ENCODE results near the gene RFTN1. TPM values are rescaled to one million over a fixed set of nuclear protein-coding genes. Genes with fewer than 3 reads are reported as not detected.

Gene RFTN1
- total and polyA plus RNA-seq, 2 of the 8 experiments (the other 6 are each of a cell fraction or from before 2014, with no cell fraction given) = 4.6 to 6.7 TPM

- DNase-seq (ENCODE audit: low read depth in 1 of 2, low spot score in 2 of 2) (no peak), FAIRE-seq (no peak)
- Histone ChIP-seq H3K79me1 (ENCODE audit: low read depth, low read length) (no peaks in the 10 kb centered on the region), H4K5ac (ENCODE audit: insufficient read length, low read depth, low read length) (no peak overlapping the region), H3K27me3 (replicated peaks in 1 of 4; ENCODE audit: control insufficient read depth in 3 of 4, extremely low read depth in 1 of 4, insufficient read depth in 3 of 4, low read length in 3 of 4) (peaks cover 8 to 13% (median 12%) of the 10 kb centered on the region in 4 experiments; a peak in 6 of 7 replicates), H2BK20ac (ENCODE audit: low read length) (no peak overlapping the region), H4K20me1 (replicated peaks in 1 of 2; ENCODE audit: control insufficient read depth in 1 of 2, insufficient read depth in 2 of 2, low read length in 2 of 2) (peaks cover 0 to 3% of the 10 kb centered on the region in 2 experiments), H2AK5ac (ENCODE audit: low read depth, low read length) (0 out of 2 replicates have a peak overlapping the region, but pooled peaks have one; percentile 57), H2BK15ac (ENCODE audit: low read length) (peak overlapping the region; percentile 67; the same call in 1 of the 2 replicates), H3K9ac (replicated peaks in 1 of 4; ENCODE audit: extremely low read depth in 1 of 4, low read depth in 3 of 4, low read length in 3 of 4) (no peak overlapping the region), H3K4ac (replicated peaks; ENCODE audit: insufficient read length, low read depth, low read length) (no peak overlapping the region), H3K56ac (replicated peaks; ENCODE audit: insufficient read length, low read depth, low read length) (peak overlapping the region; percentile 97), H2BK5ac (ENCODE audit: low read depth, low read length) (no peak overlapping the region), H3K9me3 (ENCODE audit: insufficient read depth in 2 of 2, low read depth in 1 of 2, low read length in 1 of 2) (no peaks in the 10 kb centered on the region), H3K23me2 (ENCODE audit: low read depth, low read length) (peaks cover 8% of the 10 kb centered on the region; the same call in 1 of the 2 replicates), H4K91ac (replicated peaks; ENCODE audit: insufficient read length, low read length) (no peak overlapping the region), H3K4me3 (ENCODE audit: extremely low read depth in 1 of 4, insufficient read depth in 2 of 4, low read depth in 3 of 4, low read length in 4 of 4) (no peak overlapping the region), H4K8ac (ENCODE audit: extremely low read depth, insufficient read depth, low read length) (no peak overlapping the region), H3K4me2 (ENCODE audit: insufficient read depth in 1 of 2, low read depth in 2 of 2, low read length in 2 of 2) (no peak overlapping the region), H3K23ac (ENCODE audit: insufficient read length) (no peak overlapping the region), H3K27ac (ENCODE audit: low read depth, low read length) (no peak overlapping the region), H2BK12ac (ENCODE audit: low read depth, low read length) (no peak overlapping the region), H3K14ac (ENCODE audit: insufficient read length) (no peak overlapping the region), H3K36me3 (ENCODE audit: control insufficient read depth in 2 of 4, insufficient read depth in 4 of 4, low read length in 3 of 4) (no peaks in the 10 kb centered on the region), H3K4me1 (replicated peaks in 1 of 4; ENCODE audit: control insufficient read depth in 3 of 4, insufficient read depth in 4 of 4, low read length in 3 of 4) (peaks cover 3 to 17% (median 6%) of the 10 kb centered on the region in 4 experiments; a peak in 6 of 7 replicates), H2BK120ac (replicated peaks; ENCODE audit: low read depth, low read length) (no peak overlapping the region), H3K79me2 (ENCODE audit: control insufficient read depth in 1 of 2, insufficient read depth in 2 of 2, low read length in 2 of 2) (no peaks in the 10 kb centered on the region), H2AFZ (ENCODE audit: low read length) (no peak overlapping the region), H3K18ac (ENCODE audit: extremely low read depth, low read length) (no peak overlapping the region)
- ChIA-PET POLR2A (ENCODE audit: partially characterized antibody) (interaction anchor here (0.8 kb wide), 1 partner anchor 8 kb away, joined by 4 read pairs; no protein-coding TSS in a partner anchor), CTCF (ENCODE audit: partially characterized antibody) (interaction anchor here (1.0 to 1.3 kb wide), 2 partner anchors 8 to 11 kb away, joined by 3 to 4 read pairs; no protein-coding TSS in a partner anchor)
- WGBS, 2 experiments (ENCODE audit: extremely low coverage in 1 of 2, insufficient coverage in 1 of 2, insufficient read length in 1 of 2, insufficient replicate concordance in 2 of 2, low coverage in 1 of 2, low lambda C conversion rate in 2 of 2, missing lambda C conversion rate in 1 of 2) = 80 to 90% methylated on average over 1 to 8 of the region's 8 CpGs
- TF ChIP-seq SIX5 (IDR thresholded peaks at IDR 0.05; ENCODE audit: low read depth, low read length) (no peak), POLR2A (IDR thresholded peaks at IDR 0.05; ENCODE audit: control extremely low read depth in 1 of 2, low read depth in 2 of 2, low read length in 2 of 2) (no peak), ATF2 (IDR thresholded peaks at IDR 0.05; ENCODE audit: low read length) (no peak), ATF3 (IDR thresholded peaks at IDR 0.05; ENCODE audit: insufficient read depth, low read depth, low read length) (no peak), RNF2 (IDR thresholded peaks at IDR 0.05; ENCODE audit: borderline replicate concordance, low read depth, low read length, missing control alignments, poor library complexity, severe bottlenecking) (no peak), MAX (IDR thresholded peaks at IDR 0.05) (no peak)
Measured at GRCh38 chr3:16507578-16508242, 5.8 kb downstream of the RFTN1 start.

All from H1 (cell line).